GM21528 (cell line): ENCODE data around the gene TMPRSS6.
A peak's percentile ranks its signal among the peaks of the same experiment; 100 is the strongest.

ENCODE experiments used
- ATAC-seq: cut with Tn5 transposase; IDR thresholded peaks from one replicate; pipeline ENCODE4 v1.9.1; 2021; ENCODE audit warnings: mild to moderate bottlenecking, moderate library complexity; ENCODE audit not compliant: unreplicated experiment, low FRiP score

TMPRSS6 gene

DNA sequence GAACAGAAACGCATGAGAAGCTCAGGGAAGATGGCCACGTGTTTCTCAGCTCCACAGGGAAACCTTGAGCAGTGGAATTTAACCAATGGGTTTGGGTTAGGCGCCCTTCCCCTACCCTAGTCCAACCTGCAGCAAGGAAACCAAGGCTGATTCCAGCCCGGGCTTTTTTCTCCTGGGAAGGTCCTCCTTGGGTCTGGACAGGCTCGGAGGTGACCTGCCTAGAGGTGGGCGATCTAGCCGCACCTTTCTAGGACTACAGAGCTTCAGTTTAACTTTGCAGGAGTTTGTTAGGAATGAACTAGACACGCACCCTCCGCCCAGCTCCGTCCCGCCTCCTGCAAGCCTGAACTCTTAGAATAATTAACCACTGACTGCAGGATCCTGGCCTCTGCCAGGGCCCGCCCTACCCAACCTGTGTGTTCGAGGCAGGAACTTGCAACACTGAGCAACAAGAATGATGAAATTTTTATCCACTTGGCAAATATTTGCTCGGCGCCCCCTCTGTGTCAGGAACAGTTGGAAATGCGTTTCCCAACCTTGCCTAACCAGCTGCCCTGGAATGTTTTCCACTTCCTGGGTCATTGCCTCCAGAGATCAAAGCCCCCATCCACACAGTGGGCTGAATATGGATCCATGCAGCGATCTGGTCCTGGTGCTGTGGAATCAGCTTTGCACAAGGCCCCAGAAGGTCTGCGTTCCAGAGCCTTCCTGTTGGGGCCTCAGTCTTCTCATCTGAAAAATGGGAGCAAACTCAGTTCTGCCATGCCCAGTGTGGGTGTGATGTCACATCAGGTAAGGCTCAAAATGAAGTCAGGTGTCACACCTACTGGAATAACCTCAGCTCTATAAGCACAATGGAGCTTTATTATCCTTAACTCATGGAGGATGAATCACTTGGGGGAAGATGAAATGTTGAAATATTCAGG lies 76.7 kb downstream of the TMPRSS6 start:
- no peak for ATAC-seq

DNA sequence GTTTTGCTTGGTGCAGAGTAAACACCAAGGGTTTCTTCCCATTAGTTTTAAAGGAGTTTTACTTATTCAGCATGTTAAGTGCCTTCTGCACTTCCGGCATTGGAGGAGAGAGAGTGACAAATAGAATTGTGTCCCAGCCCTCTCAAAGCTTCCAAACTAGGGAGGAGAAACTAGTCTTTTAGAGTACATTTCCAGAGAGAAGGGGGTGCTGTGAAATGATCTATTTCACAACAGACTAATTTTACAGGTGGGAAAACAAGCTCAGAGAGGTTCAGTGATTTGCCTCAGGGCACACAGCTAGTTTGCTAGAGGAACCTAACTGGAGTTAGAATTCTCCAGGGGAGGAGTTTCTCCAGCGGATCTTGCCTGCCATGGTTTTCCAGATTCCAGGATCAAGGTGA lies 77.4 kb downstream of the TMPRSS6 start:
- no peak for ATAC-seq

DNA sequence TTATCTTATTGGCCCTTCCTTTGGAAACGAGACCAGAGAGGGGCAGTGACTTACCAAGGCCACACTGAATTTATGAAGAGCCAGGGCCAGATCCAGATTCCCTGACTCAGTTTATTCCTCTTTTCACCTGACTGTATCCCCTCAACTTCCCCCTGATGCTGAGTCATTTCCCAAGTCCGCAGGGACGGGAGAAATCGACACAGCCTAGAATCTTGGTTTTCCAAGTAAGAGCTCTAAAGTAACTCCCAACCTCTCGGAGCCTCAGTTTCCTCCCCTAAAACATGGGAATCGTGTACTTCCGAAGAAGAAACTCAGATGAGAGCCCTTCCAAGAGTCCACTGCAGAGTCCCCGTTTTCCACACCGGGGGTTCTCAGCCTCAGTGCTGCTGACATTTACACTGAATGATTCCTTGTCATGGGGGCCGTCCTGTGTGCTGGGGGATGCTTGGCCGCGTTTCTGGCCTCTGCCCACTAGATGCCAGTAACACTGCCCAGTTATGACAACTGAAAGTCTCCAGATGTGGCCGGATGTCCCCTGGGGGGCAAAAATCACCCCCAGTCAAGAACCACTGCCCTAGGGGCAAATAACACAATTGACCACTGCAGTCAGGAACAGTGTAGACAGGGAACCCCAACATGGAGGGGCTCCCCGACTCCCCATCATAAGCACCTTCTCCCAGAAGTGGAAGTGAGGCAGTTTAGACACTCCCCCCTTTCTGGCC lies 78.8 kb downstream of the TMPRSS6 start:
- no peak for ATAC-seq

DNA sequence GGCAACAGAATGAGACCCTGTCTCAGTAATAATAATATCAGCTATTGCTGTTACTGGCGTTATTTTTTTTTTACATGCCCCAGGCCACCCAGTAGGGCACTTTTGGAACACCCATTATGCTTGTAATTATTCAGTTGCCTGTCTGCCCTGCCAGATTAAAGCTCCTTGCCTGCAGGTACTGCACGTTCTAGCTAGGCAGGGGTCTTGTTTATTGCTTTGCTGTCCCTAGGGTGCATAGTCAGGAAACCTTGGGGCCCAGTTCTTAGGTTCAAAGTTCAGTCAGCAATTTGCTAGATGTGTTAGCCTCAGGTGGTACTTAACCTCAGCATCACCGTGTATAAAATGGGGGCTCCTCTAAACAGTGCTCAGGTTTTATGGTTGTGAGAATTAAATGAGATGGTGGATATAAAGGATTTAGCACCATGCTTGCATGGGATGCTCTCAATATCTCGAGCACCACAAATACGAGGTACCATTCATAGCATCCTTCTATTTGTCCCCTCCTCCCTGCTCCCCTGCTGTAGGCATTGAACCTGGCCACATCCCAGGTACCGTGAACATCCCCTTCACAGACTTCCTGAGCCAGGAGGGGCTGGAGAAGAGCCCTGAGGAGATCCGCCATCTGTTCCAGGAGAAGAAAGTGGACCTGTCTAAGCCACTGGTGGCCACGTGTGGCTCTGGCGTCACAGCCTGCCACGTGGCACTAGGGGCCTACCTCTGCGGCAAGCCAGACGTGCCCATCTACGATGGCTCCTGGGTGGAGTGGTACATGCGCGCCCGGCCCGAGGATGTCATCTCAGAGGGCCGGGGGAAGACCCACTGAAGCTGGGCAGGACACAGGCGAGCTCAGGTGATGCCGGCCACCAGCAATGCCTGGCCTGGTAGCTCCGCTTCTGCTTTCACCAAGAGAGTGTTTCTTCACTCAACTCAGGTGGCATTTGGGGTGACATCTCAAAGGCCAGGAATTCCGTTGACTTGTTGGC lies 80.5 kb downstream of the TMPRSS6 start:
- ATAC-seq, result no peak

DNA sequence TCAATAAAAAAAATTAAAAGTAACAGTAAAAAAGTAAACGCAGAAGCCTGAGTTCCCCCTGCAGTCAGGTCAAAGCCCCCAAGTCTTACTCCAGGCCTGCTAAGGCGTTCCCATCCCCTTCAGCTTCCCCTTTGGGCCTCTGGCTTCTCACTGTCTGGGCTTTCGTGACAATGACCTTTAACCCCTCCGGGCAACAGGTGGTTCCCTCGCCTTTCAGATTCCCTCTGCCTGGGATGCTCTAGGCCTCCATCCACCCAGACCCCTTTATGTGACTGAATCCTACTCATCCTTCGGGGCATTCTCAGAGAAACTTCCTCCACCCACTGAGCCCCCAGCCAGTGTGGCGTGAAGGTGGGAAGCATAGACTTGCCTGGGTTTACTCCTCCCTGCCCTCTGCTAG lies 82.0 kb downstream of the TMPRSS6 start:
- ATAC-seq, result no peak

DNA sequence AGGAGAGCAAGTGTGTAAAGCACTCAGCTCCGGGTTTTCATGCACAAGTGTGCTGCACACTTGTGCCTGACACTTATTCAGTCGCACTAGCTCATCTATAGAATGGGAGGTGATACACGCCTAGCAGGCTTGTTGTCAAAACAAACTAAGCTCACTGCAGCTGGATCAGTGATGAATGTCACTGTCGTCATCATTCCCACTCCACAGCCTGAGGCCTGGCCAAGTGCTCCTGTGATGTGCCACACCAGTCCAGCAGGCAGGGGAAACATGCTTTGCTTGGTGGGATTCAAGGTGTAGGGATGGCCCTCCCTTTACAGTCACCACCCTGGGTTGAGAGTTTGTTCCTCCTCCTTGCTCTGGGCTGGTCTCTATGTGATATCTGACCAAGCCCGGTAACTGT lies 83.2 kb downstream of the TMPRSS6 start:
- ATAC-seq, result no peak

DNA sequence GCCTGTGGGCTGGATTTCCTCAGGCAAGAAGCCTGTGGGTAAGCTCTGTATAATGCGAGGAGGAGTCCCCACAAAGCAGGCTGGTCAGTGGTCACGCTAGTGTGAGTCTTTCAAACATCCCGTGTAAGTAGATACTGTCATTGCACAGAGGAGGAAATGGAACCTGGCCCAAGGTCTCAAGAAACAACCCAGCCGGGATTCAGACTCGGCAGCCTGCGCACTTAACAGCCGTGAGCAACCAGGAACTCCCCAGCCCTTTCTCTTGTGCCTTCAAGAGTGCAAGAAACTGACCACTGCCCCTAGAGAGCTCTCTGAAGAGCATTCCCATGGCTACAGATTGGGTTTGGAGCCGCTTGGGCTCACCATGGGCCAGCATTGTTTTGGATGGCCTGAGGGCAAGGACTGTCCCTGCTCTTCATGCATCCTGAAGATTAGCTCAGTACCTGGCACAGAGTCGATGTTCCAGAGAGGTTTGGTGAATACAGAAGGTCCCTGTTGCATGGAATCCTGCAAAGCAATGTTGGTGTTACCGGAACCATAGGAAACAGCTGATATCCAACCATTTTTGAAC lies 83.9 kb downstream of the TMPRSS6 start:
- no peak for ATAC-seq

DNA sequence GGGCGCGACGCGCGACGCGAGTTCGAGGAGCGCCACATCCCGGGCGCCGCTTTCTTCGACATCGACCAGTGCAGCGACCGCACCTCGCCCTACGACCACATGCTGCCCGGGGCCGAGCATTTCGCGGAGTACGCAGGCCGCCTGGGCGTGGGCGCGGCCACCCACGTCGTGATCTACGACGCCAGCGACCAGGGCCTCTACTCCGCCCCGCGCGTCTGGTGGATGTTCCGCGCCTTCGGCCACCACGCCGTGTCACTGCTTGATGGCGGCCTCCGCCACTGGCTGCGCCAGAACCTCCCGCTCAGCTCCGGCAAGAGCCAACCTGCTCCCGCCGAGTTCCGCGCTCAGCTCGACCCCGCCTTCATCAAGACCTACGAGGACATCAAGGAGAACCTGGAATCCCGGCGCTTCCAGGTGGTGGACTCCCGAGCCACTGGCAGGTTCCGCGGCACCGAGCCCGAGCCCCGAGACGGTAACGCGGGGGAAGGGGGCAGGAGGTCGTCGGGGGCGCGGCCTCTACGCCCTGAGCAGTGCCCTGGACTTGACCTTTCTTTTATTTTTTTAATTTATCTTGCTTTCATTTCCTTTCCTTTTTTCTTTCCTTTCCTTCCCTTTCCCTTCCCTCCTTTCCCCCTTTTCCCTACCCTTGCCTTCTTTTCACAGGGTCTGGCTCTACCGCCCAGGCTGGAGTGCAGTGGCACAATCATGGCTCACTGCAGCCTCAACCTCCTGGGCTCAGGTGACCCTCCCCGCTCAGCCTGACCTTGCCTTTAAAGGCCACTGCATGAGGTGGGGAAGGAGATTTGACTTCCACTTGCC lies 85.0 kb downstream of the TMPRSS6 start:
- ATAC-seq, result no peak

DNA sequence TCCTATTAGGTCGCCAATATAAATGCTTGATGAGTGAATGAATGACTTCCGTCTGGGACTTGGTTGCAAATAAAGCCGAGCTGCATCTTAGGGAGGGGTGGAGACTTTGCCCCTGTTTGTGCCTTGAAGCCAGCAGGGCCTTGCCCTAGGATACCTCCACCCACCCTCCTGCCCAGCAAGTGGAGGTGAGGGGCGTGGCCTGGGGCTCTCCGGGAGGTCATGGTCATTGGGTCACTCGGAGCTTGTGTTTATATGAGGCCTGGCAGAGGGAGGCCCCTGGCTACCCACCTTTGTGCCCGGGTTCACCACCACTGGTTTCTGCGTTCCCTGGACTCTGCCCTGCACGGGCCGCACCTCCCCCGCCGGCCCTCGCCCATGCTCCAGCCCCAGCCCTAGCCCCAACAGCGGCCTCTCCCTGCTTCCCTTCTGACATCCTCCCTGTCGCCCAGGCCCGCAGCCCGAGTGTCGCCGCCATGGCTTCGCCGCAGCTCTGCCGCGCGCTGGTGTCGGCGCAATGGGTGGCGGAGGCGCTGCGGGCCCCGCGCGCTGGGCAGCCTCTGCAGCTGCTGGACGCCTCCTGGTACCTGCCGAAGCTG lies 85.7 kb downstream of the TMPRSS6 start:
- no peak for ATAC-seq

DNA sequence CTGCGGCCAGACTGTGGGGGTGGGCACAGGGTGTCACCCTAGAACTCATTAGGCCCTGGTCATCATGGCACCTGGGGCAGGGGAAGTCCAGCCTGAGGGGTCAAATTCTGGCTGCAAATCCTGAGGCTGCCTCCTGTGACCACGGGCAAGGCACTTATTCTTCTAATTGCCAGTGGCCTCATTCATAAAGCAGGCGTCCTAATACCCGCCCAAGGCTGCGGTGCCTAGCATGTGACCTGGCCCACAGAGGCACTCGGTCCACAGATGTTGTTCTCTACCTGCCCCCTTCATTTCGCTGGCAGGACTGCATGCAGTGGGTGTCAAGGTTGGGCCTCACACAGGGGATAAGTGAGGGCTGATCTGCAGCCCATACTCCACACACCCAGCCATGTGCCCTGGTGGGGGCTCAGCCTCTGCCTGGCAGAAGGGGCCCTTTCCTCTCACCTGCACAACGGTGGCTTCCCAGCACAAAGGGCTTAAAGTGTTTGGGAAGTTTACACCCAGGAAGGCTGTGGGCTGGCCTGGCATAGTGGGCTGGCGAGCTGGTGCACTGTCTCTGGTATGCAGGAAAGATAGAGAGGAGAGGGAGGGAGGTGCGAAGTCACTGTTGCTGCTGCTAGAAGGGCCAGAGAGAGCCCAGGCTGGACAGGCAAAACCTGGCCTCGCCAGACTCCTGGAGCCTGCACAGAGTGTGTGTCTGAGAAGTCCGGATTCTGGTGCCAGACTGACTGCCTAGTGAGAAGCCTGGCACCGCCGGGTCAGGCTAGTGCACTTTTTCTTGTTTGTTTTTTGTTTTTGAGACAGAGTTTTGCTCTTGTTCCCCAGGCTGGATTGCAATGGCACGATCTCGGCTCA lies 86.8 kb downstream of the TMPRSS6 start:
- ATAC-seq, result no peak

DNA sequence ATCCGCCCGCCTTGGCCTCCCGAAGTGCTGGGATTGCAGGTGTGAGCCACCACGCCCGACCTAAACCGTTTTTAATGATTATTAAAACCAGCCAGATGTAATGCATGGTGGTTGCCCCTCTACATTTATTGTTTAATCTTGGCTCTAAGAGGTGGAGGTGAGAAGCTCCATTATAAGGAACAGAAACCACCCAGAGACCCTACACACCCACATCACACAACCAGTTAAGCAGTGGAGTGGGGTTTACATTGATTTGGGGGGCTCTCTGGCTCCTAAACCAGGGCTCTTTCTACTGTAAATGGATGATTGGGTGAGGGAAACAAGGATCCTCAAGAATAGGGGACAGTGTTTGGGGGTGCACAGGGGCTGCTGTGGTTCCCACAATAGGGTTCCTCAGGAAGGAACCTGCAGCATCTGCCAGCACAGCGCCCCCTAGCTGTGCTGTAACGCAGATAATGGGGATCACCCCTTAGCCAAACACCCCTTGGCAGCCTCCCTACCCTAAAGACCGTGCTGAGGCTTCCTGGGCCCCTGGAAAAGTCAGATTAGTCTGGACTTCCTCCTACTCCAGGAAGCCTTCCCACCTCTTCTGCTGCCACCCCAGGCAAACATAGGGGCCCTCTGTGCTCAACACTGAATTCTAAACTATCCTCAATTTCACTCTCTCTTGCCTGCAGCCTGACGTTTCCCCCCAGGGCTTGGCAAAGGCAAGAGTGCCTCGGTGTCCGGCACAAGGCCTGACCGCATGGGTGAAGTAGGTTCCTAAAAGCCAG lies 87.6 kb downstream of the TMPRSS6 start:
- ATAC-seq, result no peak

DNA sequence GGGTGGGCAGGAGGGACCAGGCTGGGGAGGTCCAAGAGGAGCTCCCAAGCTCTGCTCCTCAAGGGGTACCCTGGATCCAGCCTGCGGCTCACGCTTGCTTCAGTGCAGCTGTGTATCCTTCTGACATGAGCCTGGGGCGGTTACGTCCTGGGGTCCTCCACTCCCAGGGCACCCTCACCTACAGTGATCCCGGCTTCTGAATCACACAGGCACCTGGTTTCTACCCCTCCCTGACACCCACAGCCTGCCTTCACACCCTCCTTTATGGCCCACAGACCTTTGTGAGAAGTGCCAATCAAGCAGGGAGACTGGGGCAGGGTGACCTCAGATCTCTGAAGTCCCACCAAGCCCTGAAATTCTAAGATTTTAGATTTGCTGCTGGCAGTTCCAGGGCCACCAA lies 88.5 kb downstream of the TMPRSS6 start:
- no peak for ATAC-seq

DNA sequence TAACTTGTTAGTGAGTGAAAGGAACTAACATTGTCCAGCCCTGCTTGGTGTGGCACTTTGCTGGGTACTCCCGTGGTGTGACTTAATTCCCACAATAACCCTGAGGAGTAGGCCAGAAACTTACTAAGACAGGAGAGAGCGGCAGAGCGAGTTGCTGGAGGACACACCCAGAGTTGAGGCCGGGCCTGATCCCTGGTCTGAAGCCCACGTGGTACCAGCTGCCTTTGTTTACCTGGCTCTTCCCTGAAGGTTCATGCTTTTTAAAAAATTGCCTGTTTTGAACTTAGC lies 89.4 kb downstream of the TMPRSS6 start:
- no peak for ATAC-seq

DNA sequence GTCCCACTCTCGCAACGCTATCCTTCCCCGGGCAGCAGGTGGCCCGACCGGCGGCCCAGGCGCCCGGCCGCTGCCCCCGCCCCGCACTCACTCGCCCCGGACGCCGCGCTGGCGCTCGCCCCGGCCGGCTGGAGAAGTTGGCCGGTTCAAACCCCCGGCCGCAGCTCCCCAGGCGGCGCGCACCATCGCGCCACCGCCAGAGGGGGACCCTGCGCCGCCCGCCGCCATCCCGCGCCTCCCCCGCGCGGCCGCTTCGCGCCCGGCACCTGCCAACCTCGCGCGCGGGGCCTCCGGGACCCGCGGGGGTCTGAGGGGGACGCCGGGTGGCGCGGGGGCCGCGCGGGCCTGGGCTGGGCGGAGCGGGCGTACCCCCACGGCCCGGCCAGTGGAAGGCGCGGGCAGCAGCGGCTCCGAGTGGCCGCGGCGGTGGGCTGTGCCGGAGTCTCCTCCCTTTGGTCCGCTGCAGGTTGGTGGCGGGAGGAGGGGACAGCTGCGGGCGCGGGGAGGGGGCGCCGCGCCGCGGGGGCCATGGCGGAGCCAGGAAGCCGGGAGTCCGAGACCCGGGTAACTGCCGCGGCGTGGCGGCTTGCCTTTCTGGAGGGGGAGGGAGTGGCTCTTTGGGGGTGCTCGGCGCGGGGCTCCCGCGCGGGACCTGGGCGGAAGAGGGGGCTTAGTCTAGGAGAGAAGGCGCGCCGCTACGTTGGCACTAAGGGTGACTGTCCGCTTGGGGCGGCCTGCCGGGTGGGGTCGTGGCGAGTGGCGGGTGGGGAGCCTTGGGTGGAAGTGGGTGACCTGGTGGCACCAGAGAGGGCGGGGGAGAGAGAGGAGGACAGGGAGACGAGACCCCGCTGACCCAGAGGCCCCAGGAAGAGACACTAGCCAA lies 90.0 kb downstream of the TMPRSS6 start, which contains the start of the genes MPST and TST:
TSS of gene MPST (plus strand) at position 434 of the 883 bp plus-strand sequence. CDS start at position 529, 95 bp downstream.
TSS of gene TST (minus strand) at position 139 of the 883 bp plus-strand sequence. CDS start 715 bp downstream, outside the sequence.
- ATAC-seq, result peak; percentile 53

DNA sequence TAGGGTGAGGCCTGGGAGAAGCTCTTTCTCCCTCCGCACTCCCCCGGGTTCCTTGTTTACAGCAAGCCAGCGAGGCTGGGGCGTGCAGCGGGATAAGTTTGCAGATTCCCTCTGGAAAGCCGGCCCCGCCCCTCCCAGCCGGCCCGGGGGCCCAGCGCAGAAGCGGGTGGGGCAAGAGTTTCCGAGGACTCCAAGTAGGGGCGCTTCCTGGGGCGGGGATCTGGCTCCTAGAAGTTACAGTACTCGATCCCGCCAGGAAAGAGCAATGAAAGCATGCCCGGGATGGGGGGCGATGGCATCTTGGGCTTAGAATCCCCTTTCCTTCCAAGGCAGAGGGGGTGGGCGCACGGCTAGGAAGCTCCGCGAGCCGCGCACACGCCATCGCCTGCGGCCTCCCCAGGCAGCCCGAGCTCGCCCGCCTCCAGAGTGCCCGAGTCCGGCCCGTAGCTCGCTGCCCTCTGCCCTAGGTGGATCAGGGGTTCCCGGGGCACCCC lies 90.7 kb downstream of the TMPRSS6 start:
- ATAC-seq, result peak; percentile 31
